ENCODE results near the gene TRIM43. TPM values are rescaled to one million over a fixed set of nuclear protein-coding genes. Genes with fewer than 3 reads are reported as not detected.
A peak's percentile ranks its signal among the peaks of the same experiment; 100 is the strongest.
"Not testable (repeated sequence)": the region's sequence is repeated elsewhere in the genome, so short reads cannot be mapped to it uniquely, and the experiment has no call there.

Gene TRIM43
- total and polyA plus RNA-seq, 7 experiments from 2014 or later = not detected

GRCh38 chr2:95640515-95641288, 48.9 kb downstream of the TRIM43 start:
- DNase-seq; CTCF ChIA-PET; H3K36me3 ChIP-seq (ENCODE audit: control insufficient read depth in 2 of 3, insufficient read depth in 3 of 3, low read length in 3 of 3); H3K27me3 ChIP-seq (ENCODE audit: control insufficient read depth in 2 of 2, insufficient read depth in 2 of 2, low read length in 2 of 2); H3K9me3 ChIP-seq (ENCODE audit: control insufficient read depth in 2 of 3, low read length in 3 of 3); H3K27ac ChIP-seq (ENCODE audit: low read depth, low read length); H3K4me3 ChIP-seq (ENCODE audit: low read length); H3K27me3 Mint-ChIP-seq; H3K4me3 Mint-ChIP-seq; H3K4me1 ChIP-seq (ENCODE audit: control insufficient read depth in 2 of 2, insufficient read depth in 2 of 2, low read length in 2 of 2); intact Hi-C loops (cut with micrococcal nuclease); POLR2A ChIA-PET; H3K27ac Mint-ChIP-seq; H3K4me1 Mint-ChIP-seq; H3K36me3 Mint-ChIP-seq; H3K9me3 Mint-ChIP-seq: not testable (repeated sequence)
- ATAC-seq = peak; percentile 14

- H3K27me3 ChIP-seq (ENCODE audit: control insufficient read depth in 2 of 2, insufficient read depth in 2 of 2, low read length in 2 of 2); H3K36me3 Mint-ChIP-seq; DNase-seq; H3K4me1 ChIP-seq (ENCODE audit: control insufficient read depth in 2 of 2, insufficient read depth in 2 of 2, low read length in 2 of 2); POLR2A ChIA-PET; H3K27ac Mint-ChIP-seq; H3K9me3 Mint-ChIP-seq; H3K4me1 Mint-ChIP-seq; H3K4me3 Mint-ChIP-seq; H3K27me3 Mint-ChIP-seq; H3K36me3 ChIP-seq (ENCODE audit: control insufficient read depth in 2 of 3, insufficient read depth in 3 of 3, low read length in 3 of 3); ATAC-seq; intact Hi-C loops (cut with micrococcal nuclease); H3K4me3 ChIP-seq (ENCODE audit: low read length); CTCF ChIA-PET; H3K27ac ChIP-seq (ENCODE audit: low read depth, low read length); H3K9me3 ChIP-seq (ENCODE audit: control insufficient read depth in 2 of 3, low read length in 3 of 3): not testable (repeated sequence)
Measured at GRCh38 chr2:95641289-95641575, 49.4 kb downstream of the TRIM43 start.

GRCh38 chr2:95641787-95642186, 50.0 kb downstream of the TRIM43 start:
- H3K27me3 ChIP-seq (ENCODE audit: control insufficient read depth in 2 of 2, insufficient read depth in 2 of 2, low read length in 2 of 2); H3K36me3 Mint-ChIP-seq; H3K4me3 ChIP-seq (ENCODE audit: low read length); H3K4me1 Mint-ChIP-seq; H3K4me1 ChIP-seq (ENCODE audit: control insufficient read depth in 2 of 2, insufficient read depth in 2 of 2, low read length in 2 of 2); H3K27ac ChIP-seq (ENCODE audit: low read depth, low read length); H3K4me3 Mint-ChIP-seq; ATAC-seq; H3K9me3 ChIP-seq (ENCODE audit: control insufficient read depth in 2 of 3, low read length in 3 of 3); CTCF ChIA-PET; POLR2A ChIA-PET; H3K9me3 Mint-ChIP-seq; H3K36me3 ChIP-seq (ENCODE audit: control insufficient read depth in 2 of 3, insufficient read depth in 3 of 3, low read length in 3 of 3); DNase-seq; intact Hi-C loops (cut with micrococcal nuclease); H3K27me3 Mint-ChIP-seq; H3K27ac Mint-ChIP-seq: not testable (repeated sequence)

- H3K27me3 ChIP-seq (ENCODE audit: control insufficient read depth in 2 of 2, insufficient read depth in 2 of 2, low read length in 2 of 2); H3K9me3 Mint-ChIP-seq; DNase-seq; H3K4me3 Mint-ChIP-seq; H3K4me1 Mint-ChIP-seq; intact Hi-C loops (cut with micrococcal nuclease); H3K4me1 ChIP-seq (ENCODE audit: control insufficient read depth in 2 of 2, insufficient read depth in 2 of 2, low read length in 2 of 2); H3K9me3 ChIP-seq (ENCODE audit: control insufficient read depth in 2 of 3, low read length in 3 of 3); CTCF ChIA-PET; POLR2A ChIA-PET; H3K27me3 Mint-ChIP-seq; H3K27ac Mint-ChIP-seq; H3K4me3 ChIP-seq (ENCODE audit: low read length); ATAC-seq; H3K36me3 Mint-ChIP-seq; H3K27ac ChIP-seq (ENCODE audit: low read depth, low read length); H3K36me3 ChIP-seq (ENCODE audit: control insufficient read depth in 2 of 3, insufficient read depth in 3 of 3, low read length in 3 of 3): not testable (repeated sequence)
Measured at GRCh38 chr2:95642360-95642759, 50.6 kb downstream of the TRIM43 start.

- CTCF ChIA-PET; intact Hi-C loops (cut with micrococcal nuclease); H3K27me3 ChIP-seq (ENCODE audit: control insufficient read depth in 2 of 2, insufficient read depth in 2 of 2, low read length in 2 of 2); H3K27me3 Mint-ChIP-seq; H3K4me1 Mint-ChIP-seq; H3K27ac ChIP-seq (ENCODE audit: low read depth, low read length); H3K4me3 ChIP-seq (ENCODE audit: low read length); DNase-seq; H3K36me3 ChIP-seq (ENCODE audit: control insufficient read depth in 2 of 3, insufficient read depth in 3 of 3, low read length in 3 of 3); H3K9me3 ChIP-seq (ENCODE audit: control insufficient read depth in 2 of 3, low read length in 3 of 3); H3K4me1 ChIP-seq (ENCODE audit: control insufficient read depth in 2 of 2, insufficient read depth in 2 of 2, low read length in 2 of 2); H3K4me3 Mint-ChIP-seq; H3K36me3 Mint-ChIP-seq; H3K9me3 Mint-ChIP-seq; ATAC-seq; POLR2A ChIA-PET; H3K27ac Mint-ChIP-seq: not testable (repeated sequence)
Measured at GRCh38 chr2:95642951-95643350, 51.1 kb downstream of the TRIM43 start.

GRCh38 chr2:95645312-95645711, 53.5 kb downstream of the TRIM43 start:
- intact Hi-C loops (cut with micrococcal nuclease); H3K36me3 ChIP-seq (ENCODE audit: control insufficient read depth in 2 of 3, insufficient read depth in 3 of 3, low read length in 3 of 3); POLR2A ChIA-PET; H3K36me3 Mint-ChIP-seq; H3K27ac ChIP-seq (ENCODE audit: low read depth, low read length); H3K4me3 Mint-ChIP-seq; H3K4me1 Mint-ChIP-seq; H3K4me3 ChIP-seq (ENCODE audit: low read length); H3K9me3 Mint-ChIP-seq; CTCF ChIA-PET; H3K27me3 ChIP-seq (ENCODE audit: control insufficient read depth in 2 of 2, insufficient read depth in 2 of 2, low read length in 2 of 2); ATAC-seq; H3K27me3 Mint-ChIP-seq; H3K27ac Mint-ChIP-seq; DNase-seq; H3K9me3 ChIP-seq (ENCODE audit: control insufficient read depth in 2 of 3, low read length in 3 of 3); H3K4me1 ChIP-seq (ENCODE audit: control insufficient read depth in 2 of 2, insufficient read depth in 2 of 2, low read length in 2 of 2): not testable (repeated sequence)

- CTCF ChIA-PET; H3K27ac ChIP-seq (ENCODE audit: low read depth, low read length); H3K4me3 ChIP-seq (ENCODE audit: low read length); H3K27me3 ChIP-seq (ENCODE audit: control insufficient read depth in 2 of 2, insufficient read depth in 2 of 2, low read length in 2 of 2); H3K9me3 ChIP-seq (ENCODE audit: control insufficient read depth in 2 of 3, low read length in 3 of 3); H3K9me3 Mint-ChIP-seq; H3K27ac Mint-ChIP-seq; intact Hi-C loops (cut with micrococcal nuclease); H3K4me1 ChIP-seq (ENCODE audit: control insufficient read depth in 2 of 2, insufficient read depth in 2 of 2, low read length in 2 of 2); H3K36me3 Mint-ChIP-seq; DNase-seq; H3K4me3 Mint-ChIP-seq; H3K4me1 Mint-ChIP-seq; ATAC-seq; H3K27me3 Mint-ChIP-seq; H3K36me3 ChIP-seq (ENCODE audit: control insufficient read depth in 2 of 3, insufficient read depth in 3 of 3, low read length in 3 of 3); POLR2A ChIA-PET: not testable (repeated sequence)
Measured at GRCh38 chr2:95646274-95646994, 54.6 kb downstream of the TRIM43 start.

All from naive thymus-derived CD4-positive, alpha-beta T cell (primary cell).